HG02798 (cell line): Measurements from ENCODE around the gene MIP.
"Not testable (repeated sequence)": the region's sequence is repeated elsewhere in the genome, so short reads cannot be mapped to it uniquely, and the experiment has no call there.

Experiments
- ATAC-seq: cut with Tn5 transposase; IDR thresholded peaks from one replicate; pipeline ENCODE4 v1.9.1; 2021; ENCODE audit warnings: mild to moderate bottlenecking; ENCODE audit not compliant: unreplicated experiment, poor library complexity

The MIP gene

DNA sequence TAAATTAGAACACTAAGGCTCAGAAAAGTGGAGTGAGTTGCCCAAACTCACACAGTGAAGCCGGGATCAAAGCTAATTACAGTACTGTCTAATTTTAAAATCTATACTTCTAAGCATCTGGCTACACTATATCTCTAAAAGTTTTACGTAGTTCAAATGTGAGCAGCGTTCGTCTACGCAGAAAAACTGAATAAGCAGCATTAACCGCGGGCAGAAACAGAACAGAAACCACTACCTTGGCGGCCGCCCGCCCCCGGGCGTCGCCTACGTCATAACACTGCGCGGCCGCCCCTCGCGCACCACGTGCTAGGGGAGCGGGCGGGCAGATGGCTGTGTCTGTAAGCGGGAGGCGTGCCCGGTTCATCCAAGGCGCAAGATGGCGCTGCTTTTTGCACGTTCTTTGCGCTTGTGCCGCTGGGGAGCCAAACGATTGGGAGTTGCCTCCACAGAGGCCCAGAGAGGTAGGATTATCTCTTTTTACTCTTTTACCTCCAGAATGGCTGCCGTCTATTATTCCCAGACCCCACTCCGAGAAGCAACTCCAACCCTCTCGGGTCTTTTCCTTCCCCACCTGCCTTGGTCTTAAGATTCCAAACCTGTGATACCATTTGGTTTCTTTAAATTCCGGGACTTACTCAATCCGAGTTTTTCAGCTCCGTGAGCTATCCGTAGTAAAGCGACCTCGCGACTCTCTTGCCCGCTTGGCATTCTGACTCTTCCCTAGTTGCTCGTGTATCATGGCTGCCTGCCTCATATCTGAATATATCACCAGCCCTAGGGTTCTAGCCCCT lies 14.0 kb upstream of the MIP start, which contains the start of gene SPRYD4:
TSS of gene SPRYD4 (plus strand) at position 363 of the 791 bp plus-strand sequence. CDS start at position 377, 14 bp downstream.
- peak; percentile 94 for ATAC-seq

DNA sequence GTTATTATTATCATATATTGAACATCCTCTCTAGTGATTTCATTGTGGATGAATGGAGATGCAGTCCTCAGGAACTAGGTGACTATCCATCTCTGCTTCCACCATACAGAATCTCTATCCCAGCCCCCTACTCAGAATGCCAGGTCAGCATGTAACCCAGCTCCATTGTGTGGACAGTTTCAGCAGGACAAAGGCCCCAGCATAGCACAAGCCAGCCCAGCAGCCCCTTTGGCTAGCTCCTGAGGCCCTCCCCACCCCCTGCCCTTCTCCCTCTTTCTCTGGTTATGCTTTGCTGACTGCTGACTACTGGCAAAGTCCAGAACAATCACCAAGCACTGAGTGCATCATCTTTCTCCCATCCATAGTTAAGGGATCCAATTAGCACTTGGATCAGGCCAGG lies 8.1 kb upstream of the MIP start:
- ATAC-seq: no peak

- ATAC-seq: no peak
These were observed 7.0 kb upstream of the MIP start for GRCh38 chr12:56461235-56462159.

DNA sequence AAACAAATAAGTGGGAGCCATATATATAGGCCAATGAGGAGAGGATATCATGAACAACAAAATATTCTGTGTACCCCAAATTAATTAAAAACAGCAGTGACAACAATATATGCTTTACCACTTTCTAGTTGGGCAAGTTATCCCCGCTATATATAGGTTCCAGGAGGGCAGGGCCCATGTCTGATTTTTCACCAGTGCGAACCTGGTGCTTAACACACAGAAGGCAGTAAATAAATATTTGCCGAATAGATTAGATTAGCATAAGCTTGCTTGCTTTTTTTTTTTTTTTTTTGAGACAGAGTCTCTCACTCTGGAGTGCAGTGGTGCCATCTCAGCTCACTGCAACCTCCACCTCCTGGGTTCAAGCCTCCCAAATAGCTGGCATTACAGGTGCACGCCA lies 3.4 kb upstream of the MIP start:
- ATAC-seq: no peak

DNA sequence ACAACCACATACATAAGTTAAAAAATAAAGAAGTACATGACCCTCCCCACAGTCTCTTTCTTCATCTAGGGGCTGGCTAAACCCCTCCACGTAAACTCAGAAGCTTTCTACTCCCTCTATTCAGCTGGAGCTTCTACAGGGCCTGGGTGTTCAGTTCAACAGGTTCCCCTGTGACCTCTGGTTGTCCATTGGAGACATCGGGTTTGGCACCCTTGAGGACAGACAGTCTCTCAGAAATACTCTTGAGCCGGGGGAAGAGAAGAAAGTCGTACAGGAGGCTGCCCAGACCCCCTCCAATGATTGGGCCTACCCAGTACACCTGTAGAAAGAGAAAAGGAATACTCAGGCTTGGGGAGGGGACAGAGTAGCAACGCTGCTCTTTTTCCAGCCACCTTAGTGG lies 3.3 kb downstream of the MIP start:
- no peak for ATAC-seq

GRCh38 chr12:56450241-56450640 lies 4.2 kb downstream of the MIP start:
- ATAC-seq: no peak

- no peak for ATAC-seq
These were observed 4.9 kb downstream of the MIP start for GRCh38 chr12:56449622-56449984.

- ATAC-seq: peak; percentile 93
These were observed 5.4 kb downstream of the MIP start, which contains the start of gene TIMELESS for GRCh38 chr12:56448860-56449621. Gene TIMELESS, minus strand, starts transcription at chr12:56449426. Its CDS starts 15,256 bp downstream, at chr12:56434170.

DNA sequence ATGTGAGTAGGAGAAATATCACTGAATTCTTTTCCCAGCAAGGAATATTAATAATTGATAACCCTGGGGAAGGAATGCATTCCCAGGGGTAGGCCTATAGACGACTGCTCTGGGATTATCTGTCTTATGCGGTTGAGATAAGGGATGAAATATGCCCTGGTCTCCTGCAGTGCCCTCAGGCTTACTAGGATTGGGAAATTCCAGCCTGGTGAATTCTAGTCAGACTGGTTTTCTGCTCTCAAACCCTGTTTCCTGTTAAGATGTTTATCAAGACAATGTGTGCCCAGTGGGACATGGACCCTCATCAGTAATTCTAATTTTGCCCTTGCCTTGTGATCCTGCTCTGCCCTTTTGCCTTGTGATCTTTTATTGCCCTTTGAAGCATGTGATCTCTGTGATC lies 11.2 kb downstream of the MIP start:
- not testable (repeated sequence) for ATAC-seq

DNA sequence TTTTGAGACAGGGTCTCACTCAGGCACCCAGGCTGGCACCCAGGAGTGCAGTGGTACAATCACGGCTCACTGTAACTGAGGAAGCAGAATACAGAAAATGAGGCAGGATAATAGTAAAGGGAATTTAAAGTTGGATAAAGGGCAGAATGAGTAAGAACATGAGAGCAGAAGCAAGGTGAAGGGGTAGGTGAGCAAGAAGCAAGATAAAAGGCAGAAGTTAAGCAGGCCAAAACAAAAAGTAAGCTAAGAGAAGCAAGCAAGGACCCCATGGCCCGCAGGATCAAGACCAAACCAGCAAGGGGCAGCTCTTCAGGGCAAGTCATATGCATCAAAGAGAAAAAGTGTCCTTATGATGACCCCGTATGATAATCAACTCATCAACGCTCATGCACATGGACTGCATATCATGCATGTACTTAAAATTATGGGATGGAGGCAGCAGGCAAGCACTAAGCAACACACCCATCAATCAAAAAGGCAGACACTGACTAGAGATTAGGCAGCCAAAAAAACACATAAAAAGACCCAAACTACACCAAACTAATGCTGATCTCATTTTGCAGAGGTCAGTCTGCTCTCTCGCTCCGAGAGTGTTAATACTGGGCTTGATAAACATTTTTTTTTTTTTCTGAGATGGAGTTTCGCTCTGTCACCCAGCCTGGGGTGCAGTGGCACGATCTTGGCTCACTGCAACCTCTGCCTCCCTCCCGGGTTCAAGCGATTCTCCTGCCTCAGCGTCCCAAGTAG lies 16.9 kb downstream of the MIP start:
- no peak for ATAC-seq

- no peak for ATAC-seq
These were observed 19.6 kb downstream of the MIP start for GRCh38 chr12:56434828-56435227.

GRCh38 chr12:56431850-56432249 lies 22.6 kb downstream of the MIP start:
- no peak for ATAC-seq

GRCh38 chr12:56431288-56431687 lies 23.2 kb downstream of the MIP start:
- no peak for ATAC-seq

- no peak for ATAC-seq
These were observed 28.5 kb downstream of the MIP start for GRCh38 chr12:56425940-56426438.

GRCh38 chr12:56425193-56425592 lies 29.3 kb downstream of the MIP start:
- no peak for ATAC-seq

DNA sequence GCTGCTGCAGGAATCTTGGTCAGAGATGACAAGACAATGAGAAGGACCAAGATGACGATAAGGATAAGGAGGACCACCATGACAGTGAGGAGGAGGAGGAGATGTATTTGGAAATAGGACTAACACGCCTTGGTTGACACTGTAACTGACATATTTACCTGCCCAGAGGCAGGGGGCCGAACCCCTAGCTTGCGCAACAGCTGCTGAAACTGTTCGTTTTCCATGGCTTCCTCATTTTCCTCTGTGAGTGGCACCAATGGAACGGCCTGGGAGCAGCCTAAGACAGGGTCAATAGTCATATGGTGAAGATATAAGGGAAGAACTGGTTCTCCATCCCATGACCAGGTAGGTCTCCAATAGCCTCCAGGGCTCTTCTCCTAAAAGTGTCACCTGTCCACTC lies 34.0 kb downstream of the MIP start:
- ATAC-seq: no peak

GRCh38 chr12:56417739-56418138 lies 36.7 kb downstream of the MIP start:
- no peak for ATAC-seq

- no peak for ATAC-seq
These were observed 40.1 kb downstream of the MIP start for GRCh38 chr12:56414401-56414800.

DNA sequence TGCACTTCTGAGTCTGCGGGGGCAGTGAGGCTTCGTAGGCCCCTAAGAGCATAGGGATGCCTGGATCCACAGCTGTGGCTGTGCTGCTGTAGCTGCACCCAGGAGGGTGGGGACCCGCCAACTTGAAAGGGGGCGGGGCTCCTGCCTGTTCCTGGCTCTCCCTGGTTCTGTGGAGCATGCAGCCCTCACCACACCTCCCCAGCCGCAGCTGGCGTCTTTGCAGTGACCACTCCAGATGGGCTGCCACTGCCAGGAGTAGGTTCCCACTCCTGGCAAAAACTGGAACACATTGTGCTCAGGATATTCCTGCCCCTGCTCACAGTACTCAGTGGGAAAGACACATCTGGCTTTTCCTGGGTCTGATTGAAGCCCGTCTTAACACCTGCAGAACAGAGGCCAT lies 41.1 kb downstream of the MIP start:
- no peak for ATAC-seq
